H1 (cell line): ENCODE results near the gene UNC93A. TPM values are rescaled to one million over a fixed set of nuclear protein-coding genes. Genes with fewer than 3 reads are reported as not detected.
"Not testable (repeated sequence)": the region's sequence is repeated elsewhere in the genome, so short reads cannot be mapped to it uniquely, and the experiment has no call there.

ENCODE experiments used
- CTCF ChIA-PET: fragments of 300-600 bp; sonication (Branson Sonifier 250); formaldehyde crosslinking; loops from one replicate; lab custom pipeline; 2021; ENCODE audit not compliant: partially characterized antibody; lab: Charles Lee
- POLR2A ChIA-PET: fragments of 300-600 bp; sonication (Branson Sonifier 250); formaldehyde crosslinking; loops from one replicate; lab custom pipeline; 2021; ENCODE audit warnings: inconsistent platforms; ENCODE audit not compliant: partially characterized antibody; lab: Charles Lee
- DNase-seq, 2 experiments: peaks; one replicate each; pipeline versions ENCODE4 v3.0.0 to v3.0.0-alpha.2; 2010 to 2022; ENCODE audit warnings: low spot score in 2 of 2, low read depth in 1 of 2, mixed read lengths in 1 of 2
- FAIRE-seq: peaks from 2 replicates; lab custom pipeline; 2011; peaks lifted over from hg19 to GRCh38; lab: Jason Lieb, UNC
- H2AFZ ChIP-seq: 2 replicates; pipeline ENCODE4 v1.8.1; 2012; ENCODE audit warnings: low read length, inconsistent platforms
- H2AK5ac ChIP-seq: 2 replicates; pipeline ENCODE4 v1.6.1; 2013; ENCODE audit warnings: low read depth, low read length
- H2BK120ac ChIP-seq: replicated peaks from 2 replicates; pipeline ENCODE3; 2013; ENCODE audit warnings: low read depth, low read length, inconsistent platforms
- H2BK12ac ChIP-seq: 2 replicates; pipeline ENCODE4 v1.6.1; 2013; ENCODE audit warnings: low read depth, low read length
- H2BK15ac ChIP-seq: 2 replicates; pipeline ENCODE4 v1.6.1; 2013; ENCODE audit warnings: low read length
- H2BK20ac ChIP-seq: 2 replicates; pipeline ENCODE4 v1.6.1; 2013; ENCODE audit warnings: low read length
- H2BK5ac ChIP-seq: 2 replicates; pipeline ENCODE4 v1.6.1; 2013; ENCODE audit warnings: low read depth, low read length
- H3K14ac ChIP-seq: 2 replicates; pipeline ENCODE4 v1.6.1; 2013; ENCODE audit warnings: inconsistent platforms; ENCODE audit not compliant: insufficient read length
- H3K18ac ChIP-seq: 2 replicates; pipeline ENCODE4 v1.6.1; 2013; ENCODE audit warnings: low read length; ENCODE audit errors: extremely low read depth
- H3K23ac ChIP-seq: 2 replicates; pipeline ENCODE4 v1.6.1; 2013; ENCODE audit warnings: inconsistent platforms; ENCODE audit not compliant: insufficient read length
- H3K23me2 ChIP-seq: 2 replicates; pipeline ENCODE4 v1.6.1; 2013; ENCODE audit warnings: low read depth, low read length
- H3K27ac ChIP-seq: 2 replicates; pipeline ENCODE4 v1.6.1; 2011; ENCODE audit warnings: low read depth, low read length, inconsistent platforms
- H3K27me3 ChIP-seq, 4 experiments: replicated peaks in 1 of 4; 1 replicate in 1 of 4; 2 replicates in 3 of 4; pipeline versions ENCODE4 v1.6.1 to v1.8.1; 2011 to 2013; ENCODE audit warnings: low read length in 3 of 4, mild to moderate bottlenecking in 3 of 4, inconsistent platforms in 2 of 4, mixed read lengths in 2 of 4, moderate library complexity in 1 of 4; ENCODE audit not compliant: control insufficient read depth in 3 of 4, insufficient read depth in 3 of 4; ENCODE audit errors: extremely low read depth in 1 of 4
- H3K36me3 ChIP-seq, 4 experiments: 2 replicates each; pipeline versions ENCODE4 v1.6.1 to v1.8.1; 2011 to 2013; ENCODE audit warnings: mild to moderate bottlenecking in 4 of 4, low read length in 3 of 4, moderate library complexity in 2 of 4, control low read depth in 1 of 4, inconsistent platforms in 1 of 4; ENCODE audit not compliant: insufficient read depth in 4 of 4, control insufficient read depth in 2 of 4
- H3K4ac ChIP-seq: replicated peaks from 2 replicates; pipeline ENCODE3; 2013; ENCODE audit warnings: low read length, low read depth, mixed read lengths, inconsistent platforms; ENCODE audit not compliant: insufficient read length
- H3K4me1 ChIP-seq, 4 experiments: replicated peaks in 1 of 4; 1 replicate in 1 of 4; 2 replicates in 3 of 4; pipeline versions ENCODE4 v1.6.1 to v1.8.1; 2011 to 2013; ENCODE audit warnings: low read length in 3 of 4, inconsistent platforms in 2 of 4, mixed read lengths in 1 of 4; ENCODE audit not compliant: insufficient read depth in 4 of 4, control insufficient read depth in 3 of 4
- H3K4me2 ChIP-seq, 2 experiments: 2 replicates each; pipeline versions ENCODE4 v1.6.1 to v1.8.1; 2011 to 2013; ENCODE audit warnings: low read depth in 2 of 2, low read length in 2 of 2, control low read depth in 1 of 2, inconsistent platforms in 1 of 2, mild to moderate bottlenecking in 1 of 2; ENCODE audit not compliant: insufficient read depth in 1 of 2
- H3K4me3 ChIP-seq, 4 experiments: fragments of 200-600, 300-600 bp in 1 of 4; sonication (generic), shearing (Covaris generic), sonication (Bioruptor Twin) in 1 of 4; 2 replicates each; pipeline versions ENCODE4 v1.5.1 to v1.8.1; 2011 to 2016; ENCODE audit warnings: low read length in 4 of 4, low read depth in 3 of 4, control low read depth in 2 of 4, inconsistent platforms in 2 of 4, mild to moderate bottlenecking in 2 of 4, mixed read lengths in 1 of 4, moderate library complexity in 1 of 4; ENCODE audit not compliant: insufficient read depth in 2 of 4; ENCODE audit errors: extremely low read depth in 1 of 4
- H3K56ac ChIP-seq: replicated peaks from 2 replicates; pipeline ENCODE3; 2013; ENCODE audit warnings: low read depth, mild to moderate bottlenecking, mixed read lengths, low read length, inconsistent platforms; ENCODE audit not compliant: insufficient read length
- H3K79me1 ChIP-seq: 2 replicates; pipeline ENCODE4 v1.6.1; 2013; ENCODE audit warnings: low read depth, low read length, control low read depth
- H3K79me2 ChIP-seq, 2 experiments: 2 replicates each; pipeline versions ENCODE4 v1.6.1 to v1.8.1; 2012 to 2013; ENCODE audit warnings: low read length in 2 of 2, mild to moderate bottlenecking in 2 of 2, inconsistent platforms in 1 of 2; ENCODE audit not compliant: insufficient read depth in 2 of 2, control insufficient read depth in 1 of 2
- H3K9ac ChIP-seq, 4 experiments: replicated peaks in 1 of 4; 1 replicate in 1 of 4; 2 replicates in 3 of 4; pipeline versions ENCODE4 v1.6.1 to v1.8.1; 2011 to 2013; ENCODE audit warnings: low read depth in 3 of 4, low read length in 3 of 4, control low read depth in 2 of 4, mild to moderate bottlenecking in 2 of 4, moderate library complexity in 2 of 4, inconsistent platforms in 1 of 4; ENCODE audit errors: extremely low read depth in 1 of 4
- H3K9me3 ChIP-seq, 2 experiments: 2 replicates each; pipeline versions ENCODE4 v1.6.1 to v1.8.1; 2012 to 2013; ENCODE audit warnings: mild to moderate bottlenecking in 2 of 2, moderate library complexity in 2 of 2, control low read depth in 1 of 2, inconsistent platforms in 1 of 2, low read depth in 1 of 2, low read length in 1 of 2, mixed read lengths in 1 of 2; ENCODE audit not compliant: insufficient read depth in 2 of 2
- H4K20me1 ChIP-seq, 2 experiments: replicated peaks in 1 of 2; 2 replicates each; pipeline versions ENCODE3 to v1.8.1; 2011 to 2013; ENCODE audit warnings: inconsistent platforms in 2 of 2, low read length in 2 of 2, mild to moderate bottlenecking in 1 of 2; ENCODE audit not compliant: insufficient read depth in 2 of 2, control insufficient read depth in 1 of 2
- H4K5ac ChIP-seq: 2 replicates; pipeline ENCODE4 v1.6.1; 2013; ENCODE audit warnings: low read length, low read depth, mixed read lengths, inconsistent platforms; ENCODE audit not compliant: insufficient read length
- H4K8ac ChIP-seq: 2 replicates; pipeline ENCODE4 v1.8.0; 2013; ENCODE audit warnings: mild to moderate bottlenecking, moderate library complexity, low read length, inconsistent platforms; ENCODE audit not compliant: insufficient read depth; ENCODE audit errors: extremely low read depth
- H4K91ac ChIP-seq: replicated peaks from 2 replicates; pipeline ENCODE3; 2013; ENCODE audit warnings: low read length, mixed read lengths, inconsistent platforms; ENCODE audit not compliant: insufficient read length
- SIN3A ChIP-seq, 2 experiments: IDR thresholded peaks in 1 of 2; conservative IDR thresholded peaks in 1 of 2; 2 replicates each; pipeline ENCODE4 v1.6.1; 2011 to 2012; ENCODE audit warnings: low read length in 2 of 2, improper control_type of control experiment in 1 of 2, low read depth in 1 of 2, mild to moderate bottlenecking in 1 of 2
- WGBS, 2 experiments: shearing (Covaris generic) in 1 of 2; methylation state at CpG; one replicate each; pipeline versions ENCODE4 v1.1.6 to v1.1.7; 2013 to 2015; ENCODE audit warnings: low lambda C conversion rate in 2 of 2, mixed read lengths in 2 of 2, inconsistent platforms in 1 of 2, low coverage in 1 of 2, missing lambda C conversion rate in 1 of 2; ENCODE audit not compliant: insufficient replicate concordance in 2 of 2, insufficient coverage in 1 of 2, insufficient read length in 1 of 2; ENCODE audit errors: extremely low coverage in 1 of 2, missing lambda C conversion rate in 1 of 2; 5-methylcytosine and 5-hydroxymethylcytosine counted together
- polyA plus RNA-seq, 7 experiments: library from polyadenylated mRNA; depleted of rRNA in 3 of 7; stranded (reverse) in 5 of 7; unstranded in 2 of 7; fragments of >200 nt in 5 of 7; fragments of 200-250 nt in 2 of 7; gene quantifications; 1 replicate in 5 of 7; 2 replicates in 1 of 7; 4 replicates in 1 of 7; pipeline versions ENCODE4 v1.2.1 to v1.2.3, GENCODE V29; 2011 to 2013; ENCODE audit warnings: missing spikeins in 2 of 7, mixed read lengths in 2 of 7
- total RNA-seq: library from RNA; stranded (reverse); fragmentation: NEBNext Ultra II Directional; extraction: Animal tissue kit (Norgen Biotek cat#: 25700); gene quantifications from 2 replicates; pipeline ENCODE4 v1.2.1, GENCODE V29; 2021

UNC93A gene
- total and polyA plus RNA-seq, 2 of the 8 experiments (the other 6 are each of a cell fraction or from before 2014, with no cell fraction given) = 0.39 TPM; not detected in 1

- no peak for TF ChIP-seq SIN3A (conservative IDR thresholded peaks at IDR 0.05 in 1 of 2, IDR thresholded peaks at IDR 0.05 in 1 of 2; ENCODE audit: low read depth in 1 of 2, low read length in 2 of 2)
These were observed 20.2 kb downstream of the UNC93A start (continued) for GRCh38 chr6:167311286-167311685.

GRCh38 chr6:167311691-167312090 is 20.6 kb downstream of the UNC93A start:
- H2AFZ ChIP-seq, H3K23ac ChIP-seq, H3K79me2 ChIP-seq, POLR2A ChIA-PET, H3K27me3 ChIP-seq, H3K56ac ChIP-seq, H4K5ac ChIP-seq, H2BK15ac ChIP-seq, H2AK5ac ChIP-seq, H3K4me3 ChIP-seq, H3K4ac ChIP-seq, H3K9me3 ChIP-seq, H2BK12ac ChIP-seq, H3K79me1 ChIP-seq, H4K8ac ChIP-seq, H3K9ac ChIP-seq, H3K4me2 ChIP-seq, H4K20me1 ChIP-seq, H3K18ac ChIP-seq, H3K36me3 ChIP-seq, H2BK120ac ChIP-seq, H3K23me2 ChIP-seq, H3K14ac ChIP-seq, CTCF ChIA-PET, DNase-seq, H3K27ac ChIP-seq, H4K91ac ChIP-seq: not testable (repeated sequence)
- FAIRE-seq = peak; percentile 74
- WGBS, 2 experiments = 85% methylated on average over 6 of the region's 6 CpGs; no CpG with 5 or more reads in 1 of the 2 experiments
- H2BK5ac ChIP-seq = peak overlapping the region; percentile 16; the same call in 1 of the 2 replicates
- H3K4me1 ChIP-seq = peaks cover 7 to 17% (median 12%) of the 10 kb centered on the region in 4 experiments
- H2BK20ac ChIP-seq = peak overlapping the region; percentile 34; the same call in 1 of the 2 replicates
